Stimulated activated CD4-positive, alpha-beta T cell treated with anti-CD3 and anti-CD28 coated beads, Interleukin-12 subunit alpha, Interleukin-12 subunit beta, amount 100 ng/mL, for 24 hours (primary cell): ENCODE results near the gene PAIP1.
"Not testable (repeated sequence)": the region's sequence is repeated elsewhere in the genome, so short reads cannot be mapped to it uniquely, and the experiment has no call there.

Experiments
- DNase-seq, 2 experiments: peaks; one replicate each; pipeline ENCODE4 v3.0.0-alpha.2; 2020; ENCODE audit warnings: low read depth in 2 of 2

PAIP1 gene, protein sequence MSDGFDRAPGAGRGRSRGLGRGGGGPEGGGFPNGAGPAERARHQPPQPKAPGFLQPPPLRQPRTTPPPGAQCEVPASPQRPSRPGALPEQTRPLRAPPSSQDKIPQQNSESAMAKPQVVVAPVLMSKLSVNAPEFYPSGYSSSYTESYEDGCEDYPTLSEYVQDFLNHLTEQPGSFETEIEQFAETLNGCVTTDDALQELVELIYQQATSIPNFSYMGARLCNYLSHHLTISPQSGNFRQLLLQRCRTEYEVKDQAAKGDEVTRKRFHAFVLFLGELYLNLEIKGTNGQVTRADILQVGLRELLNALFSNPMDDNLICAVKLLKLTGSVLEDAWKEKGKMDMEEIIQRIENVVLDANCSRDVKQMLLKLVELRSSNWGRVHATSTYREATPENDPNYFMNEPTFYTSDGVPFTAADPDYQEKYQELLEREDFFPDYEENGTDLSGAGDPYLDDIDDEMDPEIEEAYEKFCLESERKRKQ

GRCh38 chr5:43556857-43557542 is at the start of gene PAIP1:
Gene PAIP1 (minus strand): TSS chr5:43557077. CDS start chr5:43556846, 231 bp downstream.
- peak; percentile 73 to 75 for DNase-seq

- DNase-seq: no peak
These were observed 49.5 kb upstream of the PAIP1 start for GRCh38 chr5:43606351-43606750.

DNA sequence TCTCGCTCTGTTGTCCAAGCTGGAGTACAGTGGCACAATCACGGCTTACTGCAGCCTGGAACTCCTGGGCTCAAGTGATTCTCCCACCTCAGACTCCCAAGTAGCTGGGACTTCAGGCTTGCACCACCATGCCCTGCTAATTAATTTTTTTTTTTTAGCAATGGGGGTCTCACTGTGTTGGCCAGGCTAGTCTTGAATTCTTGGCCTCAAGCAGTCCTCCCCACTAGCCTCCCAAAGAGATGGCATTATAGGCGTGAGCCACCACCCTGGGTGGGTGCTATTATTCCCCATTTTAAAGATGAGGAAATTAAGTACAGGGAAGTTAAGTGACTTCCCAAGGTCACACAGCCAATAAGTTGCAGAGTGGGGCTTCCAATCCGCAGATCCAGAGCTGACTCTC is 47.8 kb upstream of the PAIP1 start:
- DNase-seq: no peak

DNA sequence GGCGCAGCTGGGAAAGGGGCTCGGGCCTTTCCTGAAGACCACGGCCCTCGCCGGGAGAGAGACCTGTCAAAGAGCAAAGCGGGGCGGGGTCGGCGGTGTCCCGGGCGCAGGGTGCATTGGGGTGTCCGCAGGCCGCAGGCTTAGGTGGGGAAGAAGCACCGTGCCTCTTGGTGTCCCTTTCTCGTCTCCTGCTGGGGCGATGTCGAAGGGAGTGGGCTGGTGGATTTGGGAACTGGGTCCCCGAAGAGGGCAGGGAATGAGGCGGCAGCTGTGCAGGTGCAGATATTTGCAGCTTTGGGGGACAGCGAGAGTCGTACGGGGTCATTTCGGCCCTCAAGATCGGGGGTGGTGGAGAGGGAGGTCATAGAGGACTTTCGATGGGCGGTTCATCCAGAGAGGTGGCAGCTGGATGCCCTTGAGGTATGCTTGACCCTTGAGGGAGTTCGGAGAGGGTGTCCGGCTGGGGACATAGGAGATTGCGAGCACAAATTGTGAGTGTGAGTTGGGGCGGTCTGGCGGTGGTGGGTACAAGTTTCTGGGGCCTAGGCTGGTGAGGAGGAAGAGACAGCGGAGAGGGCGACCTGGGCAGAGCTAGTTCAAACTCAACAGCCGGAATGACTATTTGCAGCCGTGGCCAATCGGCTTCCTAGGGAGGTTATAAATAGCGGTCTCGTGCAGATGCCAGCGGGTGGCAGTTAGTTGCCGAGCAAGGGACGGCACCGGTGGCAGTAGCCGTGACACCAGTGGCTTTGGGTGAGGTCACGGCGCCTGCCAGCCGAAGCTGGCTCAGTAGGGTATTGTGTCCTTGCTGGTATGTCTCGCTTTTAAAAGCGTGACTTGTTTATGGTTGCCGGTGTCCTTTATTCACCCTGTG is 46.7 kb upstream of the PAIP1 start:
- peak; percentile 37 to 63 for DNase-seq

GRCh38 chr5:43602461-43603343 is 45.8 kb upstream of the PAIP1 start, which contains the start of gene NNT:
Gene NNT (plus strand): TSS chr5:43603180. CDS start chr5:43609196, 6,016 bp downstream.
- DNase-seq: peak; percentile 47 to 73

GRCh38 chr5:43601454-43602260 is 44.8 kb upstream of the PAIP1 start:
- DNase-seq: no peak

GRCh38 chr5:43598927-43599326 is 42.0 kb upstream of the PAIP1 start:
- DNase-seq: not testable (repeated sequence)

DNA sequence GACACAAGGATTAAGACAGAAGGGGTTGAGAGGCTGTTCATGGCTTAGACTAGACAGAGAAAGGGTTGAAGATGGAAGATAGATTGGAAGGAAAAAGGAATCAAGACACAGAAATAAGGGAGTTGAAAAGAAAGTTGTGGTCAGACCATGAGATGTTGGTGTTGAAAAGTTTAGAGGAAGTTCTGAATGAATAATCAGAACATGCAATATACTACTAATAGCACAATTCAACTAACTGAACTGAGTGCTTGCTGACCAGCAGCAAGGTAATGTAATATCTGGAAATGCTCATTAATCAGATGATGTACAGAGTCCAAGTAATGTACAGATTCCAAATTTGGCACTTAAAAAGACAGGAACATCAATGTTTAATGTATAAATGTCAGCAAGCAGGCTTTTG is 35.5 kb upstream of the PAIP1 start:
- DNase-seq: no peak

DNA sequence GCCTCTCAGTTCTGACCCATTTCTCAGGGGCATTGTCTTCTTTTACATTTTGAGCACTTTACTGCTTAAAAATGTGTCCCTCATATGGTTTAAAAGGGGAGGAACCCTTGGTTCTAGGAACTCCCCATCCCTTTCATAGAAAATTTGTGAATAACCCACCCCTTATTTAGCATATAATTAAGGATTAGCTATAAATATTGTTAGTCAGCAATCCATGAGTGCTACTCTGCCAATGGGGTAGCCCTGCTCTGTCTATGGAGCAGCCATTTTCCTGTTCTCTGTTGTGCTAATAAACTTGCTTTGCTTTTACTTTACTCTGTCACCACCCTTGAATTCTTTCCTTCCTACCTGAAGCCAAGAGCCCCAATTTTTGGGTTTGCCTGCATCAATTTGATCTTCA is 33.8 kb upstream of the PAIP1 start:
- no peak for DNase-seq

GRCh38 chr5:43589310-43589709 is 32.4 kb upstream of the PAIP1 start:
- no peak for DNase-seq

GRCh38 chr5:43588842-43589241 is 32.0 kb upstream of the PAIP1 start:
- no peak for DNase-seq

DNA sequence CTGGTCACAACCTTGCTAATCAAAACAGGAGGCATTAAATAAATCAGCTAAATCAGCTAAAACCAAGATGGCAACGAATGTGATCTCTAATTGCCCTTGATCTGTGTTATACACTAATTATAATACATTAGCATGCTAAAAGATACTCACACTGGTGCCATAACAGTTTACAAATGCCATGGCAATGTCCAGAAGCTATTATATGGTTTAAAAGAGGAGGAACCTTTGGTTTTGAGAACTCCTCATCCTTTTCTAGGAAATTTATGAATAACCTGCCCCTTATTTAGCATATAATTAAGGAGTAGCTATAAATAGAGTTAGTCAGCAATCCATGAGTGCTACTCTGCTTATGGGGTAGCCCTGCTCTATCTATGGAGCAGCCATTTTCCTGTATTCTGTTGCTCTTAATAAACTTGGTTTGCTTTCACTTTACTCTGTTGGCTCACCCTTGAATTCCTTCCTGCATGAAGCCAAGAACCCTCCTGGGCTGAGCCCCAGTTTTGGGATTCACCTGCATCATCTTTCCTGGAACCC is 27.4 kb upstream of the PAIP1 start:
- no peak for DNase-seq

DNA sequence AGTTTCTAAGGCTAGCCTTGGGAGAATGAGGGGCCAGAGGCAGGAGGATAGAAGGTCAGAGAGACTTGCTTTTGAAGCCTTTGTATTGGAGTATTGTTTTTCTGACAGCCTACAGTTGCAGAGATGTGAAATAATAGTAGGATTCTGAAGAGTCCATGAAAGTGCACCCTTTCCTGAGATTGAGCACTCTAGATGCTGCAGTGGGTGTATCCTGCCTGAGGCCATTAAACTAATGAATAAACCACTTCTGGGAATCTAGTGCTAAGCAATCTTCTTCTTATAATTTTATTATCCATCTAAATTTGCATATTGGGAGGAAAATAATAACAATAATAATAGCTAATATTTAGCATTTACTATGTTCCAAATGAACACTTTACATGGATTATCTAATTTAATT is 26.8 kb upstream of the PAIP1 start:
- DNase-seq: no peak

DNA sequence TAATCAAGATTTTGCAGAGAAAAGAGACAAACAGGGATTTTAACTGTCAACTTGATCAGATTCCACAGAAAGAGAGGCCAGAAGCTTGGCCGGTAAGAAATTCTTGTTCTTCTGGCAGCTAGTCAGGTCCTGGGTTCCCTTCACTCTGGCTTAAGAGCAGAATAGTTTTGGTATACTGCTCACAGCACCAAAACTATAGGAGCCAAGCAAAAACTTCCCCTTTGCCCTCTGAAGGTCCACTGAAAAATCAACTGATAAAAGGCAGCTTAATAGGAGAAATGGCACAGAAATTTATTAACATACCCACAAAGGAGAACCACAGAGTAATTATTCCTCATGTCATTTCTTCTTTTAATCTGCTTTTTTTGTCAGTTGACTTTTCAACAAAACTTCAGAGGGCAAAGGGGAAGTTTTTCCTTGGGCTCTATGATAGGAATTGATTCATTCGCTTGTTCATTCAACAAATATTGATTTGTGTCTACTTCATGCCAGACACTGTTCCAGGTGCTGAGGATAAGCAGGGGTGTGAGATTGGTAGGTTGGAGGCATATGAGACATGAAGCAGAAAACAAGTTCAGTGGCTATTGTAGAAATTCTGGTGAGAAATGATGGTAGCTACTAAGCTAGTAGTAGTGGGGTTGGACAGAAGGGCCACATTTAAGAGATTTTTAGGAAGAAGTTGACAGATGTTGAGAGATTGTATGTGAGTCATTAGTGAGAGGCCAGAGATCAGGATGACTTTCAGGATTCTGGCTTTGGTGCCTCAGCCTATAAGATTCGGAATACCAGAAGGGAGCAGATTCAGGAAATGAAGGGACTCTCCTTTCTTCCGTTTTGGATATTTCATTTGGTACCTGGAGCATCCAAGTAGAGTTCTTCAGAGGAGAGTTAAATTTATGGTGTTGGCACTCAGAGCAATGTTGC is 25.5 kb upstream of the PAIP1 start:
- no peak for DNase-seq

DNA sequence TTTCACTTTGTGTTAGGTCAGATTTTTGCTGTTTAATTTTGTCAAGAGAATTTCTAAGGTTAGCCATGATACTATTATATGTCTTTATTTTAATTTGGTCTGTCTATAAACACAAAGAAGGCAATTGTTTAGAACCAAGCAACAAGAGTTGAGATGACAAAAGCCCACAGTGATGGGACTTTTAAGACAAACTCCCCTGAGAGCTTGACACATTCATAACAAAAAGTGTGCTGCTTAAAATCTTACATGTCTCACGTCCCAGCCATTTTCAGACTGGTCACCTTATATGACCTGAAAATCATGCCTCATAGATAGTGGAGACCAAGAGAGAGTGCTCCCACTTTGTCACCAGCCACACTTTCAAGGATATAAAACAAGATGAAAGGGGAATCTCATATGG is 24.5 kb upstream of the PAIP1 start:
- no peak for DNase-seq

GRCh38 chr5:43580402-43581210 is 23.7 kb upstream of the PAIP1 start:
- DNase-seq: not testable (repeated sequence)

- DNase-seq: no peak
These were observed 16.2 kb upstream of the PAIP1 start for GRCh38 chr5:43573058-43573457.

DNA sequence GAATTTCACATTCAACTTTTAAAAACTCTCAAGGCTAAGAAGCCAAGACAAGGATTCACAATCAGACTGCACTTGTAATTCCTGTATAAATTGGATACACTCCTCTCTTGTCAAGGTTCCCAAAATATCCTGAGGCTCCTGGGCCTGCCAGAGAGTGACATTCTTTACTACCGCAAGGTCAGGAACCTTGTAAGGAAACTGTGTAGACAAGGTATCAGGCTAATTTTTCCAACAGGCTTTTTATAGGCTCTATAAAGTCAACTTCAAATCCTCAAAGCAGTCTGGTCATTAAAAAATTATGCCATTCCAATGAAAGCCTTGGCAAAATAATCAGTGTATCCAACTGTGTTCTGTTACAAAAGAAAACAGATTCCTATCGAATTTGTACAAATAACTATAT is 15.5 kb upstream of the PAIP1 start:
- DNase-seq: no peak
